ENCODE data around the gene TAF10.

GRCh38 chr11:6634534-6634933 lies 22.5 kb upstream of the TAF10 start:
- TF ChIP-seq POLR2A (IDR thresholded peaks at IDR 0.05): no peak
- TF ChIP-seq CTCF (IDR thresholded peaks at IDR 0.05): no peak
